Mesendoderm (in vitro differentiated cells): ENCODE measurements around the gene AAK1.

ENCODE experiments used
- DNase-seq: peaks from one replicate; pipeline ENCODE4 v3.0.0; 2013
- H2AK5ac ChIP-seq: 2 replicates; pipeline ENCODE4 v1.6.1; 2013; ENCODE audit warnings: low read length, inconsistent platforms
- H2BK120ac ChIP-seq: 2 replicates; pipeline ENCODE4 v1.6.1; 2013; ENCODE audit warnings: low read depth, mild to moderate bottlenecking, low read length, moderate library complexity, mixed read lengths
- H2BK15ac ChIP-seq: replicated peaks from 2 replicates; pipeline ENCODE4 v1.6.1; 2013; ENCODE audit warnings: low read depth, mild to moderate bottlenecking, moderate library complexity
- H2BK5ac ChIP-seq: 2 replicates; pipeline ENCODE4 v1.6.1; 2013; ENCODE audit warnings: low read length, inconsistent platforms
- H3K18ac ChIP-seq: 2 replicates; pipeline ENCODE4 v1.6.1; 2013; ENCODE audit warnings: mild to moderate bottlenecking, low read length, mixed read lengths
- H3K23ac ChIP-seq: one replicate; pipeline ENCODE4 v1.6.1; 2013; ENCODE audit warnings: low read length
- H3K27ac ChIP-seq: 2 replicates; pipeline ENCODE4 v1.5.1; 2013; ENCODE audit warnings: low read depth, mild to moderate bottlenecking, inconsistent platforms, low read length, moderate library complexity
- H3K27me3 ChIP-seq: 2 replicates; pipeline ENCODE4 v1.6.1; 2013; ENCODE audit warnings: low read length, control low read depth, mild to moderate bottlenecking, inconsistent platforms; ENCODE audit not compliant: insufficient read depth, poor library complexity
- H3K36me3 ChIP-seq: 2 replicates; pipeline ENCODE4 v1.6.1; 2013; ENCODE audit warnings: low read length, inconsistent platforms; ENCODE audit not compliant: control insufficient read depth, insufficient read depth
- H3K4ac ChIP-seq: one replicate; pipeline ENCODE4 v1.6.1; 2013; ENCODE audit warnings: low read depth, mild to moderate bottlenecking, low read length, moderate library complexity
- H3K4me1 ChIP-seq: 2 replicates; pipeline ENCODE4 v1.6.1; 2013; ENCODE audit warnings: low read depth, low read length, inconsistent platforms; ENCODE audit not compliant: control insufficient read depth
- H3K4me2 ChIP-seq: 2 replicates; pipeline ENCODE4 v1.6.1; 2013; ENCODE audit warnings: low read length
- H3K4me3 ChIP-seq: 2 replicates; pipeline ENCODE4 v1.5.1; 2013; ENCODE audit warnings: mild to moderate bottlenecking, low read length
- H3K56ac ChIP-seq: one replicate; pipeline ENCODE4 v1.6.1; 2013; ENCODE audit warnings: low read length
- H3K79me1 ChIP-seq: 2 replicates; pipeline ENCODE4 v1.6.1; 2013; ENCODE audit warnings: low read length, inconsistent platforms
- H3K79me2 ChIP-seq: 2 replicates; pipeline ENCODE4 v1.6.1; 2013; ENCODE audit warnings: mild to moderate bottlenecking, low read length; ENCODE audit not compliant: control insufficient read depth, insufficient read depth
- H3K9ac ChIP-seq: 2 replicates; pipeline ENCODE4 v1.6.1; 2013; ENCODE audit warnings: low read length, inconsistent platforms
- H4K5ac ChIP-seq: one replicate; pipeline ENCODE4 v1.6.1; 2013; ENCODE audit warnings: low read length
- H4K8ac ChIP-seq: one replicate; pipeline ENCODE4 v1.6.1; 2013; ENCODE audit warnings: low read depth, mild to moderate bottlenecking, control low read depth, low read length, moderate library complexity
- WGBS: extraction: QIAGEN DNeasy Blood & Tissue Kit; methylation state at CpG from one replicate; pipeline ENCODE4 v1.1.7; 2013; ENCODE audit warnings: low lambda C conversion rate, missing lambda C conversion rate; ENCODE audit not compliant: insufficient coverage; ENCODE audit errors: extremely low coverage; 5-methylcytosine and 5-hydroxymethylcytosine counted together

The AAK1 gene

DNA sequence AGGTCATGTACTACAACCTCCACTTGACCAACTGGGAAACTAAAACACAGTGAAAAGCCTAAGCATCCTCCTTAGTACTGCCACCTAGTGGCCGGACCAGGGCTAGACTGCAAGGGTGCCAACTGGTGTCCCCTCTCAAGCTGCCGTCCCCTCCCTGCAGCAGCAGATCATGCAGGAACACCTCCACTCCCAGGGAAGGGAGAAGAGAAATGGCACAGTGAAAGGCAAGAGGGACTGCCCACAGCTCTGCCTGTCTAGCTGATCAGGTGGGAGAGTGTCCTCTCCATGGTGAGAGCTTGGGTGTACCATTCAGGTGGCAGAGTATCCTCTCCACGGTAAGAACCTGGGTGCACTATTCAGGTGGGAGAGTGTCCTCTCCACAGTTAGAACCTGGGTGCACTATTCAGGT lies 78.1 kb downstream of the AAK1 start:
- no CpG with 5 or more reads among the region's 3 CpGs for WGBS
- DNase-seq: peak; percentile 85

DNA sequence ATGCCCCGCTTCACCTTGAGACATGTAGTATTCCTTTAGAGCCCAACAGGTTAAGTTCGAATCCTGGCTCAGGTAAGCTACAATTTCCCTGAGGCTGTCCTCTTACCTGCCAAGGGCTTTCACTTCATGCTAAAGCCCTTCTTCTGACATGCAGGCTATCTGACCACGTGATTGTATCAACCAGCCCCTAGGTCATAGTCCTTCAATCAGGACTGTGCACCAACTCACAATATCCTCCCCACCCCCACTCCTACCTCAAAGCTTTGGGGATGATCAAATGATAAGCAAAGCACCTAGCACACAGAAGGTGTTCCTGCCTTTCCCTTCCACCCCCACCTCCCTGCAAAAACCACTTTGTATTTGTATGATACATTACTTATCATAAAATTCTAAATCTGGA lies 78.9 kb downstream of the AAK1 start:
- Histone ChIP-seq H3K79me2 (no peaks in the 10 kb centered on the region), H4K5ac (no peak overlapping the region), H3K27ac (no peak overlapping the region), H3K23ac (no peak overlapping the region), H3K4ac (no peak overlapping the region), H3K9ac (no peak overlapping the region), H2BK15ac (no peak overlapping the region), H3K27me3 (no peaks in the 10 kb centered on the region), H3K79me1 (peaks cover 5% of the 10 kb centered on the region), H3K18ac (no peak overlapping the region), H3K56ac (no peak overlapping the region), H3K4me3 (no peak overlapping the region), H2AK5ac (no peak overlapping the region), H3K4me1 (peaks cover 5% of the 10 kb centered on the region), H2BK120ac (no peak overlapping the region), H2BK5ac (no peak overlapping the region), H3K4me2 (no peak overlapping the region), H4K8ac (no peak overlapping the region), H3K36me3 (no peaks in the 10 kb centered on the region)
- DNase-seq: no peak
- no CpG with 5 or more reads among the region's 3 CpGs for WGBS

More for the DNA sequence above, 78.1 kb downstream of the AAK1 start:
- Histone ChIP-seq H4K5ac (no peak overlapping the region), H4K8ac (no peak overlapping the region), H3K9ac (no peak overlapping the region), H3K23ac (no peak overlapping the region), H3K79me1 (peaks cover 5% of the 10 kb centered on the region), H3K27ac (no peak overlapping the region), H3K4ac (no peak overlapping the region), H3K36me3 (no peaks in the 10 kb centered on the region), H3K4me1 (peaks cover 2% of the 10 kb centered on the region), H2BK120ac (no peak overlapping the region), H3K79me2 (no peaks in the 10 kb centered on the region), H2BK15ac (no peak overlapping the region), H3K4me3 (no peak overlapping the region), H3K4me2 (no peak overlapping the region), H2AK5ac (no peak overlapping the region), H3K56ac (no peak overlapping the region), H2BK5ac (no peak overlapping the region), H3K27me3 (no peaks in the 10 kb centered on the region), H3K18ac (no peak overlapping the region)

GRCh38 chr2:69563021-69563420 lies 80.5 kb downstream of the AAK1 start:
- DNase-seq: no peak
- WGBS: no CpG with 5 or more reads among the region's 2 CpGs
- H3K18ac ChIP-seq: no peak overlapping the region
- H3K4me1 ChIP-seq: peaks cover 8% of the 10 kb centered on the region
- H3K36me3 ChIP-seq: no peaks in the 10 kb centered on the region
- H2BK15ac ChIP-seq: no peak overlapping the region
- H3K4me3 ChIP-seq: no peak overlapping the region
- H3K27me3 ChIP-seq: no peaks in the 10 kb centered on the region
- no peak overlapping the region for H3K27ac ChIP-seq
- H2BK5ac ChIP-seq: no peak overlapping the region
- no peaks in the 10 kb centered on the region for H3K79me2 ChIP-seq
- peaks cover 8% of the 10 kb centered on the region for H3K79me1 ChIP-seq
- H3K9ac ChIP-seq: no peak overlapping the region
- no peak overlapping the region for H2BK120ac ChIP-seq
- no peak overlapping the region for H3K23ac ChIP-seq
- H3K4ac ChIP-seq: no peak overlapping the region
- no peak overlapping the region for H3K4me2 ChIP-seq
- no peak overlapping the region for H2AK5ac ChIP-seq
- H3K56ac ChIP-seq: no peak overlapping the region
- H4K5ac ChIP-seq: no peak overlapping the region
- H4K8ac ChIP-seq: no peak overlapping the region

DNA sequence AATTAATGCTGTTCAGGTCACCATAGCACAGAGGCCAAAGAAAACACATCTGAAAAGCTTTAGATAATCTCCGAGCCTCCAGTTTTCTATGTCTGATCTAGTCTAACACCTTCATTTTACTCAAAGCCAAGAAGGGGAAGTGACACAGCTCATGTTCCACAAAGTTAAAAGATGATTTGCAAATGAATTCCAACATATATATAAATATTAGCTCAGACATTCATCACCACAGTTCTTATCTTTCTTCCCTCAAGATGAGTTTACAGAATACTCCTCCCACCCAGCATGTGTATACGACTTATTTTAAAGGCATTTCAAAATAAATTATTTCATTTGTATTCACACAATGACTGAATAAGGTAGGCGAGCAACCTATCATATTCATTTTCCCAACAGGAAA lies 82.4 kb downstream of the AAK1 start:
- no peak overlapping the region for H3K56ac ChIP-seq
- H3K4me2 ChIP-seq: no peak overlapping the region
- H3K79me1 ChIP-seq: peaks cover 6% of the 10 kb centered on the region
- no peak overlapping the region for H4K5ac ChIP-seq
- H3K79me2 ChIP-seq: no peaks in the 10 kb centered on the region
- no peaks in the 10 kb centered on the region for H3K27me3 ChIP-seq
- H3K4me1 ChIP-seq: peaks cover 8% of the 10 kb centered on the region
- H3K4ac ChIP-seq: no peak overlapping the region
- no peak overlapping the region for H3K9ac ChIP-seq
- H4K8ac ChIP-seq: no peak overlapping the region
- H2BK15ac ChIP-seq: no peak overlapping the region
- H3K4me3 ChIP-seq: no peak overlapping the region
- DNase-seq: no peak
- H3K18ac ChIP-seq: no peak overlapping the region
- H3K27ac ChIP-seq: no peak overlapping the region
- H2BK120ac ChIP-seq: no peak overlapping the region
- no peak overlapping the region for H2BK5ac ChIP-seq
- H3K23ac ChIP-seq: no peak overlapping the region
- H2AK5ac ChIP-seq: no peak overlapping the region
- no peaks in the 10 kb centered on the region for H3K36me3 ChIP-seq
- WGBS: no CpG with 5 or more reads among the region's 3 CpGs

DNA sequence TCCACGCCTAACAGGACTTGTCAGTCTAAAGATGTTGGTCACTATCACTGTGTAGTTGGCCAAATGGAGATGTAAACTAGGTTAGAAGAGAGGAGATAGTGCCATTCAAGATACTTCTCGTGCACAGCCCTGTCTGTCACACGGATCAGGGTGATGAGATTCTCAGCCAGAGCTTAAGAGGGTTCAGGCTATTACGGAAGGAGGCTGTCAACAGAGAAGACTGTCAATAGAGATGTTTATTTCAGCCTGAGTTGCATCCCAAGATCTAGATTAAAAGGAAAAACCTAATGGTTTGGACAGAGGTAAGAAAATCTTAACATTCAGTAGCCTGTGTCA lies 83.4 kb downstream of the AAK1 start:
- no peak overlapping the region for H4K8ac ChIP-seq
- WGBS: no CpG with 5 or more reads among the region's 4 CpGs

GRCh38 chr2:69559442-69560146 lies 83.9 kb downstream of the AAK1 start:
- H3K23ac ChIP-seq: no peak overlapping the region
- DNase-seq: peak; percentile 94
- no peak overlapping the region for H3K4me3 ChIP-seq
- peaks cover 5% of the 10 kb centered on the region for H3K79me1 ChIP-seq
- H2BK5ac ChIP-seq: no peak overlapping the region
- no peak overlapping the region for H3K18ac ChIP-seq
- peak overlapping the region; percentile 12 for H3K56ac ChIP-seq
- H3K79me2 ChIP-seq: no peaks in the 10 kb centered on the region
- H3K27me3 ChIP-seq: no peaks in the 10 kb centered on the region
- H2AK5ac ChIP-seq: no peak overlapping the region
- no peak overlapping the region for H3K27ac ChIP-seq
- H4K8ac ChIP-seq: no peak overlapping the region
- H3K36me3 ChIP-seq: no peaks in the 10 kb centered on the region
- no peak overlapping the region for H3K9ac ChIP-seq
- whole genome bisulfite sequencing: no CpG with 5 or more reads among the region's 3 CpGs
- H3K4me1 ChIP-seq: peaks cover 7% of the 10 kb centered on the region
- H3K4ac ChIP-seq: no peak overlapping the region
- H2BK15ac ChIP-seq: no peak overlapping the region
- no peak overlapping the region for H3K4me2 ChIP-seq
- no peak overlapping the region for H2BK120ac ChIP-seq
- no peak overlapping the region for H4K5ac ChIP-seq

More for the DNA sequence above, 83.4 kb downstream of the AAK1 start:
- H3K27me3 ChIP-seq: no peaks in the 10 kb centered on the region
- no peak overlapping the region for H3K23ac ChIP-seq
- peaks cover 6% of the 10 kb centered on the region for H3K79me1 ChIP-seq
- DNase-seq: no peak
- H3K27ac ChIP-seq: no peak overlapping the region
- H3K56ac ChIP-seq: peak overlapping the region; percentile 12
- no peak overlapping the region for H3K4me2 ChIP-seq
- no peak overlapping the region for H3K9ac ChIP-seq
- H3K4me3 ChIP-seq: no peak overlapping the region
- H3K36me3 ChIP-seq: no peaks in the 10 kb centered on the region
- no peak overlapping the region for H2BK5ac ChIP-seq
- no peak overlapping the region for H3K18ac ChIP-seq
- no peak overlapping the region for H3K4ac ChIP-seq
- peaks cover 8% of the 10 kb centered on the region for H3K4me1 ChIP-seq
- H2AK5ac ChIP-seq: peak overlapping the region; percentile 79
- no peak overlapping the region for H2BK15ac ChIP-seq
- H2BK120ac ChIP-seq: no peak overlapping the region
- H3K79me2 ChIP-seq: no peaks in the 10 kb centered on the region
- no peak overlapping the region for H4K5ac ChIP-seq
